IMR-90 (cell line): ENCODE results near the gene CHD2. TPM values are rescaled to one million over a fixed set of nuclear protein-coding genes. Genes with fewer than 3 reads are reported as not detected.

ENCODE experiments used
- ATAC-seq: fragments of 200-7000 bp; cut with Tn5 transposase; 2 replicates; pipeline ENCODE4 v1.9.1; 2020; ENCODE audit warnings: low read depth, mild to moderate bottlenecking, moderate library complexity
- BruUV-seq: library from RNA; stranded (reverse); fragments of 400-500 nt; replicated peaks from 2 replicates; lab custom pipeline; 2021; lab: Mats Ljungman, UMichigan
- CTCF ChIA-PET: fragments of 300-600 bp; formaldehyde crosslinking; extraction: SDS; loops from one replicate; lab custom pipeline; 2021; ENCODE audit warnings: antibody characterized with exemption; lab: Yijun Ruan, JAX
- POLR2A ChIA-PET: fragments of 300-600 bp; sonication (Branson Sonifier 250); formaldehyde crosslinking; loops from one replicate; lab custom pipeline; 2022; ENCODE audit warnings: antibody characterized with exemption; ENCODE audit not compliant: unreplicated experiment; lab: Charles Lee
- DNase-seq: peaks from one replicate; pipeline ENCODE4 v3.0.0; 2013
- H2AFZ ChIP-seq: replicated peaks from 2 replicates; pipeline ENCODE3; 2013; ENCODE audit warnings: low read length, mild to moderate bottlenecking; ENCODE audit not compliant: poor library complexity
- H2AK5ac ChIP-seq: 2 replicates; pipeline ENCODE4 v1.6.1; 2013; ENCODE audit warnings: low read depth, low read length, inconsistent platforms
- H2AK9ac ChIP-seq: replicated peaks from 2 replicates; pipeline ENCODE3; 2013; ENCODE audit warnings: mild to moderate bottlenecking, low read depth, low read length, moderate library complexity; ENCODE audit not compliant: poor library complexity
- H2BK120ac ChIP-seq: 2 replicates; pipeline ENCODE4 v1.6.1; 2013; ENCODE audit warnings: low read depth, low read length, inconsistent platforms
- H2BK15ac ChIP-seq: 3 replicates; pipeline ENCODE4 v1.6.1; 2013; ENCODE audit warnings: low read depth, low read length, inconsistent platforms
- H2BK20ac ChIP-seq: 2 replicates; pipeline ENCODE4 v1.6.1; 2013; ENCODE audit warnings: low read depth, mild to moderate bottlenecking, inconsistent platforms, low read length, moderate library complexity
- H2BK5ac ChIP-seq: 2 replicates; pipeline ENCODE4 v1.6.1; 2013; ENCODE audit warnings: mild to moderate bottlenecking, low read depth, low read length, inconsistent platforms; ENCODE audit not compliant: poor library complexity, severe bottlenecking
- H3K14ac ChIP-seq: replicated peaks from 2 replicates; pipeline ENCODE4 v1.6.1; 2013; ENCODE audit warnings: low read depth, low read length, inconsistent platforms
- H3K18ac ChIP-seq: 2 replicates; pipeline ENCODE4 v1.6.1; 2013; ENCODE audit warnings: low read depth, low read length, control low read depth
- H3K23ac ChIP-seq: 2 replicates; pipeline ENCODE4 v1.6.1; 2013; ENCODE audit warnings: low read depth, low read length, inconsistent platforms
- H3K27ac ChIP-seq: 2 replicates; pipeline ENCODE4 v1.5.1; 2013; ENCODE audit warnings: mild to moderate bottlenecking, control low read depth, low read length; ENCODE audit not compliant: insufficient read depth
- H3K27me3 ChIP-seq: 2 replicates; pipeline ENCODE4 v1.6.1; 2013; ENCODE audit warnings: low read length; ENCODE audit not compliant: control insufficient read depth, insufficient read depth
- H3K36me3 ChIP-seq: 2 replicates; pipeline ENCODE4 v1.6.1; 2013; ENCODE audit warnings: low read length, mixed read lengths; ENCODE audit not compliant: control insufficient read depth, insufficient read depth
- H3K4ac ChIP-seq: 2 replicates; pipeline ENCODE4 v1.6.1; 2013; ENCODE audit warnings: low read depth, low read length, inconsistent platforms
- H3K4me1 ChIP-seq: 2 replicates; pipeline ENCODE4 v1.6.1; 2013; ENCODE audit warnings: low read length, mixed read lengths; ENCODE audit not compliant: control insufficient read depth, insufficient read depth
- H3K4me2 ChIP-seq: 2 replicates; pipeline ENCODE4 v1.6.1; 2013; ENCODE audit warnings: low read depth, mild to moderate bottlenecking, control low read depth, low read length, moderate library complexity
- H3K4me3 ChIP-seq: 2 replicates; pipeline ENCODE4 v1.5.1; 2013; ENCODE audit warnings: low read depth, mild to moderate bottlenecking, control low read depth, low read length, moderate library complexity; ENCODE audit not compliant: insufficient read depth
- H3K56ac ChIP-seq: 2 replicates; pipeline ENCODE4 v1.6.1; 2013; ENCODE audit warnings: low read length, inconsistent platforms; ENCODE audit not compliant: insufficient read depth; ENCODE audit errors: extremely low read depth
- H3K79me1 ChIP-seq, 2 experiments: 2 replicates each; pipeline ENCODE4 v1.6.1; 2013; ENCODE audit warnings: low read length in 2 of 2, inconsistent platforms in 1 of 2, low read depth in 1 of 2
- H3K9ac ChIP-seq: 2 replicates; pipeline ENCODE4 v1.6.1; 2013; ENCODE audit warnings: low read depth, low read length, control low read depth
- H3K9me1 ChIP-seq: 2 replicates; pipeline ENCODE4 v1.6.1; 2013; ENCODE audit warnings: low read length, inconsistent platforms; ENCODE audit not compliant: insufficient read depth
- H3K9me3 ChIP-seq: 2 replicates; pipeline ENCODE4 v1.6.1; 2013; ENCODE audit warnings: low read length; ENCODE audit not compliant: control insufficient read depth, insufficient read depth
- H4K20me1 ChIP-seq: 2 replicates; pipeline ENCODE4 v1.6.1; 2013; ENCODE audit warnings: low read length, inconsistent platforms; ENCODE audit not compliant: insufficient read depth
- H4K5ac ChIP-seq: 2 replicates; pipeline ENCODE4 v1.6.1; 2013; ENCODE audit warnings: mild to moderate bottlenecking, low read depth, low read length, control low read depth
- H4K8ac ChIP-seq, 2 experiments: 2 replicates each; pipeline ENCODE4 v1.6.1; 2013; ENCODE audit warnings: low read depth in 2 of 2, low read length in 2 of 2, control low read depth in 1 of 2, inconsistent platforms in 1 of 2
- H4K91ac ChIP-seq: 2 replicates; pipeline ENCODE4 v1.6.1; 2013; ENCODE audit warnings: low read depth, low read length, inconsistent platforms; ENCODE audit not compliant: insufficient read depth
- FOS ChIP-seq: fragments of 150-350 bp; IDR thresholded peaks from 2 replicates; pipeline ENCODE4 v1.6.1; 2016; ENCODE audit warnings: low read depth, low read length
- POLR2A ChIP-seq: IDR thresholded peaks from 2 replicates; pipeline ENCODE4 v1.6.1; 2012; ENCODE audit warnings: mild to moderate bottlenecking, low read depth, low read length
- RAD21 ChIP-seq: IDR thresholded peaks from 2 replicates; pipeline ENCODE4 v1.6.1; 2012; ENCODE audit warnings: low read length, improper control_type of control experiment
- RFX5 ChIP-seq: IDR thresholded peaks from 2 replicates; pipeline ENCODE4 v1.8.0; 2012; ENCODE audit warnings: low read depth, mild to moderate bottlenecking, low read length, moderate library complexity
- WGBS, 2 experiments: methylation state at CpG; one replicate each; pipeline versions ENCODE4 v1.1.5 to v1.1.7; 2013; ENCODE audit warnings: missing lambda C conversion rate in 2 of 2; ENCODE audit not compliant: insufficient read length in 1 of 2; ENCODE audit errors: extremely low coverage in 2 of 2; 5-methylcytosine and 5-hydroxymethylcytosine counted together
- dilution Hi-C: fragments of 300-500 bp; cut with HindIII; formaldehyde crosslinking; loops from one replicate; pipeline ENCODE4 v1.14.3; 2018; ENCODE audit warnings: low sequenced_read_pairs; ENCODE audit not compliant: unreplicated experiment
- in situ Hi-C: fragments of 300-500 bp; cut with MboI; formaldehyde crosslinking; loops from 3 replicates; pipeline ENCODE4 v1.14.3; 2019; ENCODE audit warnings: low sequenced_read_pairs, inconsistent platforms, mixed read lengths
- intact Hi-C: fragments of 100-400 bp; cut with micrococcal nuclease; formaldehyde crosslinking; loops from 2 replicates; pipeline ENCODE4 v1.10.0; 2022
- polyA plus RNA-seq, 3 experiments: library from polyadenylated mRNA; depleted of rRNA; stranded (reverse); fragments of >200 nt; gene quantifications; 2 replicates each; pipeline ENCODE4 v1.2.3, GENCODE V29; 2012; ENCODE audit warnings: low replicate concordance in 1 of 3
- total RNA-seq: library from RNA; depleted of rRNA; stranded (reverse); fragments of >200 nt; gene quantifications from 2 replicates; pipeline ENCODE4 v1.2.3, GENCODE V29; 2012
- TF ChIP-seq, protein P1 (sequence below): conservative IDR thresholded peaks from 2 replicates; pipeline ENCODE4 v1.5.1; 2012; ENCODE audit warnings: mild to moderate bottlenecking, low read depth, low read length, improper control_type of control experiment

Gene CHD2
- total and polyA plus RNA-seq, 2 of the 4 experiments (the other 2 are of a cell fraction): 44.9 to 64.7 TPM

DNA sequence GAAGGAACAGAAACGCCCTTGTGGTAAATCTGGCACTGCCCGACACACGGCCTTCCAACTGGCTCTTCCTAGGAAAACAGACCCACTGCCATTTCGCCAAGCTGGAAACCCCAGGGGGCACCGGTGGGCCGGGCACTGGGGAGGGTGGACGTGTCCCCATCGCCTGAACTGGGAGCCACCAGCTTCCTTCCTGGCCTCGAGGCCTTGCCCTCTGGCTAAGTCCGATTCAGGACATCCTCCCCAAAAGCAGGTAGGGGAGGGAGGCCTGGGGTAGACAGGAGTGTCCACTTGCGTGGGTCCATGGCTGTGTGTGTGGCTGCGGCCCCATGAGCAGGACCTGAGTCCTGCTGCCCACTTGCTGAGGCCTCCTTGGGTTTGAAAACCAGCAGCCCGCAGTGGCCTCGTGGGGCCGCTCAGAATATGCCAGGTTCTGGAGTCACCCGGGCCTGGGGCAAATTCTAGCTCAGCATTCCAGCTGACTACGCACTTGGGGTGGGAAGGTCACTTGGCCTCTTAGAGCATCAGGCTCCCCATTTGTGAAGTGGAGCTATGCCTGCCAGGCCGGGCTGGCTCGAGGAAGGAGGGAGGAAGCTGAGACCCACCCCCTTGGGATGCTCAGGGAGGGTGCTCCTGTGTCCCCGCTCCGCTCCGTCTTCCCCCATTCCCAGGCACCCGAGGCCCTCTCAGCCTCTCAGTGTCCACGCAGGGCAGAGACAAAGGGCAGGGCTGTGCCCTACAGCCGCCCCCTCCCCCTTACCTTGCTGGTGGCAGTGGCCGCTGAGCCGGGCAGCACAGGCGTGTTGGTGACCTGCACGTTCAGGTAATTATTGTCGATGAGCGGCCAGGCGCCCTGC lies 151.3 kb downstream of the CHD2 start:
- in situ Hi-C loops (no loop called here), intact Hi-C loops (no loop called here), dilution Hi-C loops (no loop called here)
- no peaks in the 10 kb centered on the region for H3K79me1 ChIP-seq
- H4K20me1 ChIP-seq: no peaks in the 10 kb centered on the region
- ATAC-seq (no peak), DNase-seq (no peak)
- peaks cover 4% of the 10 kb centered on the region; the same call in 1 of the 2 replicates for H3K27me3 ChIP-seq
- H3K56ac ChIP-seq: no peak overlapping the region
- no peak overlapping the region for H2AK5ac ChIP-seq
- no peak overlapping the region for H2AK9ac ChIP-seq
- BruUV-seq: no TSS peak
- H4K8ac ChIP-seq: no peak overlapping the region
- 97% methylated on average over 6 of the region's 32 CpGs; no CpG with 5 or more reads in 1 of the 2 experiments for WGBS, 2 experiments
- H4K5ac ChIP-seq: no peak overlapping the region
- POLR2A ChIA-PET: no interaction called here
- no peak overlapping the region for H2AFZ ChIP-seq
- H3K4me1 ChIP-seq: no peaks in the 10 kb centered on the region
- no peak overlapping the region for H3K14ac ChIP-seq
- H2BK120ac ChIP-seq: no peak overlapping the region
- no peak overlapping the region for H2BK20ac ChIP-seq
- no peak overlapping the region for H2BK5ac ChIP-seq
- TF ChIP-seq, protein P1, sequence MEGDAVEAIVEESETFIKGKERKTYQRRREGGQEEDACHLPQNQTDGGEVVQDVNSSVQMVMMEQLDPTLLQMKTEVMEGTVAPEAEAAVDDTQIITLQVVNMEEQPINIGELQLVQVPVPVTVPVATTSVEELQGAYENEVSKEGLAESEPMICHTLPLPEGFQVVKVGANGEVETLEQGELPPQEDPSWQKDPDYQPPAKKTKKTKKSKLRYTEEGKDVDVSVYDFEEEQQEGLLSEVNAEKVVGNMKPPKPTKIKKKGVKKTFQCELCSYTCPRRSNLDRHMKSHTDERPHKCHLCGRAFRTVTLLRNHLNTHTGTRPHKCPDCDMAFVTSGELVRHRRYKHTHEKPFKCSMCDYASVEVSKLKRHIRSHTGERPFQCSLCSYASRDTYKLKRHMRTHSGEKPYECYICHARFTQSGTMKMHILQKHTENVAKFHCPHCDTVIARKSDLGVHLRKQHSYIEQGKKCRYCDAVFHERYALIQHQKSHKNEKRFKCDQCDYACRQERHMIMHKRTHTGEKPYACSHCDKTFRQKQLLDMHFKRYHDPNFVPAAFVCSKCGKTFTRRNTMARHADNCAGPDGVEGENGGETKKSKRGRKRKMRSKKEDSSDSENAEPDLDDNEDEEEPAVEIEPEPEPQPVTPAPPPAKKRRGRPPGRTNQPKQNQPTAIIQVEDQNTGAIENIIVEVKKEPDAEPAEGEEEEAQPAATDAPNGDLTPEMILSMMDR: no peak
- TF ChIP-seq FOS (no peak), RFX5 (no peak), POLR2A (no peak), RAD21 (no peak)
- no peak overlapping the region for H3K9ac ChIP-seq
- no peaks in the 10 kb centered on the region for H3K9me3 ChIP-seq
- H3K9me1 ChIP-seq: no peaks in the 10 kb centered on the region
- H3K4me2 ChIP-seq: no peak overlapping the region
- CTCF ChIA-PET: no interaction called here
- no peak overlapping the region for H4K91ac ChIP-seq
- H3K4me3 ChIP-seq: no peak overlapping the region
- no peaks in the 10 kb centered on the region for H3K36me3 ChIP-seq
- no peak overlapping the region for H2BK15ac ChIP-seq
- no peak overlapping the region for H3K27ac ChIP-seq
- H3K4ac ChIP-seq: no peak overlapping the region
- H3K23ac ChIP-seq: no peak overlapping the region
- H3K18ac ChIP-seq: no peak overlapping the region
